OCI-LY1 (cell line): ENCODE measurements around the gene LINC01488.

Experiments
- H2AFZ ChIP-seq: fragments of 200-600 bp; sonication (generic), shearing (Covaris generic); 2 replicates; pipeline ENCODE4 v1.6.0; 2014; ENCODE audit warnings: antibody characterized with exemption, mild to moderate bottlenecking, low read length
- H3F3A ChIP-seq: fragments of 200-600 bp; sonication (generic), shearing (Covaris generic); 2 replicates; pipeline ENCODE4 v1.6.0; 2014; ENCODE audit warnings: mild to moderate bottlenecking, antibody characterized with exemption, low read length, moderate library complexity; ENCODE audit not compliant: insufficient read depth
- H3K27ac ChIP-seq: fragments of 200-600 bp; sonication (generic); 2 replicates; pipeline ENCODE4 v1.5.1; 2014; ENCODE audit warnings: low read length, mixed run types, mild to moderate bottlenecking, low read depth; ENCODE audit not compliant: poor library complexity, severe bottlenecking
- H3K27me3 ChIP-seq: fragments of 200-600 bp; sonication (generic); 2 replicates; pipeline ENCODE4 v1.6.0; 2014; ENCODE audit warnings: antibody characterized with exemption, mild to moderate bottlenecking, low read length, moderate library complexity; ENCODE audit not compliant: insufficient read depth
- H3K36me3 ChIP-seq: fragments of 200-600 bp; sonication (generic); 2 replicates; pipeline ENCODE4 v1.6.1; 2014; ENCODE audit warnings: mild to moderate bottlenecking, antibody characterized with exemption, low read length, moderate library complexity, mixed read lengths; ENCODE audit not compliant: insufficient read depth
- H3K4me1 ChIP-seq: fragments of 200-600 bp; sonication (generic); 2 replicates; pipeline ENCODE4 v1.5.1; 2014; ENCODE audit warnings: mild to moderate bottlenecking, low read length, moderate library complexity; ENCODE audit not compliant: insufficient read depth, severe bottlenecking
- H3K4me2 ChIP-seq: fragments of 200-600 bp; sonication (generic), shearing (Covaris generic); 2 replicates; pipeline ENCODE4 v1.6.1; 2014; ENCODE audit warnings: low read length
- H3K4me3 ChIP-seq: fragments of 200-600 bp; sonication (generic); 2 replicates; pipeline ENCODE4 v1.5.1; 2014; ENCODE audit warnings: low read length, low read depth, mild to moderate bottlenecking, mixed read lengths; ENCODE audit not compliant: poor library complexity, severe bottlenecking
- H3K79me2 ChIP-seq: fragments of 200-600 bp; shearing (Covaris generic); 2 replicates; pipeline ENCODE4 v1.6.1; 2016; ENCODE audit warnings: mixed run types, low read length, mixed read lengths; ENCODE audit not compliant: insufficient read depth
- H3K9ac ChIP-seq: fragments of 200-600 bp; sonication (generic), shearing (Covaris generic); 2 replicates; pipeline ENCODE4 v1.6.1; 2014; ENCODE audit warnings: mild to moderate bottlenecking, low read length, mixed read lengths
- H3K9me2 ChIP-seq: fragments of 200-600 bp; sonication (generic), shearing (Covaris generic); 2 replicates; pipeline ENCODE4 v1.6.1; 2014; ENCODE audit warnings: low read depth, mild to moderate bottlenecking, low read length, mixed read lengths
- H3K9me3 ChIP-seq: fragments of 200-600 bp; shearing (Covaris generic); 2 replicates; pipeline ENCODE4 v1.6.1; 2014; ENCODE audit warnings: low read length, mixed read lengths
- H4K20me1 ChIP-seq: fragments of 200-600 bp; sonication (generic), shearing (Covaris generic); 2 replicates; pipeline ENCODE4 v1.6.0; 2016; ENCODE audit warnings: mild to moderate bottlenecking, low read length; ENCODE audit not compliant: insufficient read depth
- EZH2 ChIP-seq: fragments of 200-600 bp; sonication (generic), shearing (Covaris generic); IDR thresholded peaks from 2 replicates; pipeline ENCODE4 v1.8.0; 2017; ENCODE audit warnings: borderline replicate concordance, mixed run types, mild to moderate bottlenecking, antibody characterized with exemption, low read length, moderate library complexity, mixed read lengths
- TF ChIP-seq, protein P1 (sequence below): fragments of 200-600 bp; sonication (generic), shearing (Covaris generic); IDR thresholded peaks from 2 replicates; pipeline ENCODE4 v1.5.1; 2017; ENCODE audit warnings: mild to moderate bottlenecking, antibody characterized with exemption, low read length, moderate library complexity, mixed read lengths

LINC01488 gene

DNA sequence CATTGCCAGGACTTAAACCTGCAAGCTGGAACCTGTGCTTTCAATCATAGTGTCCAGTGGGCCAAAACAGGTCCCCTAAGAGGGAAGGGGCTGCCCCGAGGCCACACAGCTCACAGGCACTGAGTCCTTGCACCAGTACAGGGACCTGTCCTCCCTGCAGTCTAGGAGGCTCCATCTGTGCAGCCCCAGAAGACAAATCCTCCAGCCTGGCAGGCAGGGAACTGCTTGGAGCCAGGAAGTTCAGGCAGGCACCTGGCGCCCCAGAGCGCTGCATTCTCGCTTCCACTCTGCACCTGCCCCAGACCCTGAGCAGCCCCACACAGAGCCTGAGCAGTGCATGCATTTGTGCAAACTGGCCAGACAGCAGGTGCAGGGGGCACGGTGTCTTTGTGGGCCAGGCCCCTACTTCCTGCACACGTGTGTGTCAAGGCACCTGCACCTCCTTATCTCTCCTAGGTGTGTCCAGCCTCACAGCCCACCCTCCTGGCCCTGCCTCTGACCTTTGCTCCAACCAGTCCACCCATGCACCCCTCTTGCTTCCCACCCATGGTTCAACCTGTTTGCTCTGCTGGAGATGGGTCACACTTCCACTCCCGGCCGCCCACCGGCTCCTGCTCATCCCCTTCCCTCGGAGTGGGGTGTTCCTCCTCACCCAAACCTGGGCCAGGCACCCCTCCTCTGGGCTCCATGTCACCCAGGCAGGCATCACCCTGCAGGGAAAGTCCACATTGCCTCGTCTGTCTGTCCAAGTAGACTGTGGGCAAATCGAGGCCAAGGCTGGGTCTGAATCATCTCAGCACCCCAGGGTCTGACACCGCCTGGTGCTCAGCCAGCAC lies 19.0 kb downstream of the LINC01488 start:
- Histone ChIP-seq H3K4me2 (no peak overlapping the region), H4K20me1 (no peaks in the 10 kb centered on the region), H3F3A (no peaks in the 10 kb centered on the region), H3K9me3 (no peaks in the 10 kb centered on the region), H2AFZ (no peak overlapping the region), H3K27me3 (no peaks in the 10 kb centered on the region; the same call in 1 of the 2 replicates), H3K79me2 (no peaks in the 10 kb centered on the region), H3K9me2 (no peaks in the 10 kb centered on the region), H3K4me3 (no peak overlapping the region), H3K9ac (no peak overlapping the region), H3K27ac (no peak overlapping the region), H3K4me1 (no peaks in the 10 kb centered on the region), H3K36me3 (no peaks in the 10 kb centered on the region)
- TF ChIP-seq EZH2: no peak

DNA sequence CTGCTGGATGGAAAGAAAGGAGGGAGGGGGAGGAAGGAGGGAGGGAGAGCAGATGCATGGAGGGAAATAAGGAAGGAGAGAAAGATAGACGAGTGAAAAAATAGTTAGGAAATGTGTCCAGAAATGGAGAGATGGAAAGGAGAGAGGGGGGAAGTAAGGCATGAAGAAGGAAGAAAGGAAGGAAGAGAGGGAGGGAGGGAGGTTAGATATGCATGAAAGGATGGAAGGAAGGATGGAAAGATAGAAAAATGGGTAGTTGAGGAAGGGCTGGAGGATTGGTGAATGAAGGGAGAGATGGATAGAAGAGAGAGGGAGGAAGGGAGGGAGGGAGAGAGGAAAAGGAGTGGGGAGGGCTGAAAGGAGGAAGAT lies 19.6 kb downstream of the LINC01488 start:
- H3K9ac ChIP-seq: no peak overlapping the region
- H3K4me2 ChIP-seq: no peak overlapping the region

DNA sequence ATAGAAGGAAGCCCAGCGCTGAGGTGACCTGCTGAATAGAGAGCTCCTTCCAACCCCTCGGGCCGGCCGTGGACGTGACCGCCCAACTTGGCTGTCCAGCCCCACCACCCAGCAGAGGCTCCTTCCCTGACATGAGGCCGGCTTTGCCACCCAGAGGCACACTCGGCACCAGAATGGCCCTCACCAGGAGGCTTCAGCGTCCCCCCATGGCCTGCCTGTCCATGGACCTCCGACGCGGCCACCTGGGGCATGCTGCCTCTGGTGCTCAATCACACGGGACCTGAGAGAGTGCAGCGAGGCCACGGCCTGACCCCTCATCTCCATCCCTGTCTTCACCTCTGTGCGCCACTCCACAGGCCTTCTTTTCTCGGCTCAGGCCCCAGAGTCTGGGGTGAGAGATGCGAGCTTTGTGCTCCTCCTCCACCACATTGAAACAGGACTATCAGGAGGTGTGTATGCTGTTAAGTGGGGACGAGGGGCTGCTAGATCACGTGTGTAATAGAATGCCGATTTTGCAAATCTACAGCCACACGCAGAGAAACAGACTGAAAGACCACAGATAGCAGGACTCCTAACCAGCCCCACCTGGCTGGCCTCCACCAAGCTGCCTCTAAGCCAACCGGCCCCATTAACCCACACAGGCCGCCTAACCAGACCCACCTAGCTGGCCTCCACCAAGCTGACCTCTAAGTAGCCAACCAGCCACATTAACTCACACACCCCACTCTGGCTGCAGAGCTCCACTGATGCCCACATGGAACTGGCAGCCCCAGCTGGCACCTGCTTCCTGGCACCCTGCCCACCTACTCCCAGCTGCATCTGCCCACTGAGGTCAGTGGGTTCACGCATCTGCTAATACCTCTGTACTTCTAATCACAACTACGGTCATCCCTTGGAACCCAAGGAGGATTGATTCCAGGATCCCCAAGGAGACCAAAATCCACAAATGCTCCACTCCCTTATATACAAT lies 20.7 kb downstream of the LINC01488 start:
- Histone ChIP-seq H3K9me3 (no peaks in the 10 kb centered on the region), H2AFZ (no peak overlapping the region), H3K27me3 (no peaks in the 10 kb centered on the region), H3K36me3 (no peaks in the 10 kb centered on the region), H3K27ac (no peak overlapping the region), H3K9ac (no peak overlapping the region), H3K4me3 (no peak overlapping the region), H3K4me1 (no peaks in the 10 kb centered on the region), H3K79me2 (no peaks in the 10 kb centered on the region), H3K4me2 (no peak overlapping the region), H3F3A (no peaks in the 10 kb centered on the region), H3K9me2 (no peaks in the 10 kb centered on the region), H4K20me1 (no peaks in the 10 kb centered on the region)
- no peak for TF ChIP-seq EZH2
- TF ChIP-seq, protein P1, sequence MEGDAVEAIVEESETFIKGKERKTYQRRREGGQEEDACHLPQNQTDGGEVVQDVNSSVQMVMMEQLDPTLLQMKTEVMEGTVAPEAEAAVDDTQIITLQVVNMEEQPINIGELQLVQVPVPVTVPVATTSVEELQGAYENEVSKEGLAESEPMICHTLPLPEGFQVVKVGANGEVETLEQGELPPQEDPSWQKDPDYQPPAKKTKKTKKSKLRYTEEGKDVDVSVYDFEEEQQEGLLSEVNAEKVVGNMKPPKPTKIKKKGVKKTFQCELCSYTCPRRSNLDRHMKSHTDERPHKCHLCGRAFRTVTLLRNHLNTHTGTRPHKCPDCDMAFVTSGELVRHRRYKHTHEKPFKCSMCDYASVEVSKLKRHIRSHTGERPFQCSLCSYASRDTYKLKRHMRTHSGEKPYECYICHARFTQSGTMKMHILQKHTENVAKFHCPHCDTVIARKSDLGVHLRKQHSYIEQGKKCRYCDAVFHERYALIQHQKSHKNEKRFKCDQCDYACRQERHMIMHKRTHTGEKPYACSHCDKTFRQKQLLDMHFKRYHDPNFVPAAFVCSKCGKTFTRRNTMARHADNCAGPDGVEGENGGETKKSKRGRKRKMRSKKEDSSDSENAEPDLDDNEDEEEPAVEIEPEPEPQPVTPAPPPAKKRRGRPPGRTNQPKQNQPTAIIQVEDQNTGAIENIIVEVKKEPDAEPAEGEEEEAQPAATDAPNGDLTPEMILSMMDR: no peak

More for the DNA sequence above, 19.6 kb downstream of the LINC01488 start:
- Histone ChIP-seq H4K20me1 (no peaks in the 10 kb centered on the region), H2AFZ (no peak overlapping the region), H3K9me2 (no peaks in the 10 kb centered on the region), H3K36me3 (no peaks in the 10 kb centered on the region), H3K27me3 (no peaks in the 10 kb centered on the region; the same call in 1 of the 2 replicates), H3K4me3 (no peak overlapping the region), H3K4me1 (no peaks in the 10 kb centered on the region), H3K9me3 (no peaks in the 10 kb centered on the region), H3K79me2 (no peaks in the 10 kb centered on the region), H3K27ac (no peak overlapping the region), H3F3A (no peaks in the 10 kb centered on the region)
- no peak for TF ChIP-seq EZH2
- TF ChIP-seq, protein P1: no peak
